ENCODE measurements around the gene HSBP1L1.

GRCh38 chr18:79915161-79916127 lies 49.0 kb upstream of the HSBP1L1 start:
- no peak for TF ChIP-seq CTCF (IDR thresholded peaks at IDR 0.05)
- no peak for TF ChIP-seq POLR2A (IDR thresholded peaks at IDR 0.05)
